Muscle of arm (tissue), 14 donors: ENCODE measurements around the gene OR2T2. TPM values are rescaled to one million over a fixed set of nuclear protein-coding genes. Genes with fewer than 3 reads are reported as not detected.
"Not testable (repeated sequence)": the region's sequence is repeated elsewhere in the genome, so short reads cannot be mapped to it uniquely, and the experiment has no call there.

ENCODE experiments used
- DNase-seq: peaks from one replicate; pipeline ENCODE4 v3.0.0-alpha.2; 2013
- long read RNA-seq, 11 donors: transcript quantifications; one replicate each; lab custom pipeline, GENCODE V29; 2026
- polyA plus RNA-seq, 12 donors: library from polyadenylated mRNA; unstranded; fragments of 120-200 nt; gene quantifications; one replicate each; pipeline ENCODE4 v1.2.1, GENCODE V29; 2013; ENCODE audit not compliant: insufficient read length in 12 of 12

Gene OR2T2, protein sequence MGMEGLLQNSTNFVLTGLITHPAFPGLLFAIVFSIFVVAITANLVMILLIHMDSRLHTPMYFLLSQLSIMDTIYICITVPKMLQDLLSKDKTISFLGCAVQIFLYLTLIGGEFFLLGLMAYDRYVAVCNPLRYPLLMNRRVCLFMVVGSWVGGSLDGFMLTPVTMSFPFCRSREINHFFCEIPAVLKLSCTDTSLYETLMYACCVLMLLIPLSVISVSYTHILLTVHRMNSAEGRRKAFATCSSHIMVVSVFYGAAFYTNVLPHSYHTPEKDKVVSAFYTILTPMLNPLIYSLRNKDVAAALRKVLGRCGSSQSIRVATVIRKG
- polyA plus RNA-seq, result not detected
- long read RNA-seq, donor 1, result 0 reads
- long read RNA-seq, donor 2, result 0 reads
- long read RNA-seq, donor 3, result 0 reads
- long read RNA-seq, donor 4, result 0 reads
- long read RNA-seq, donor 5, result 0 reads
- long read RNA-seq, donor 6, result 0 reads
- long read RNA-seq, donor 7, result 0 reads
- long read RNA-seq, donor 8, result 0 reads
- long read RNA-seq, donor 9, result 0 reads
- long read RNA-seq, donor 10, result 0 reads
- long read RNA-seq, donor 11, result 0 reads

DNA sequence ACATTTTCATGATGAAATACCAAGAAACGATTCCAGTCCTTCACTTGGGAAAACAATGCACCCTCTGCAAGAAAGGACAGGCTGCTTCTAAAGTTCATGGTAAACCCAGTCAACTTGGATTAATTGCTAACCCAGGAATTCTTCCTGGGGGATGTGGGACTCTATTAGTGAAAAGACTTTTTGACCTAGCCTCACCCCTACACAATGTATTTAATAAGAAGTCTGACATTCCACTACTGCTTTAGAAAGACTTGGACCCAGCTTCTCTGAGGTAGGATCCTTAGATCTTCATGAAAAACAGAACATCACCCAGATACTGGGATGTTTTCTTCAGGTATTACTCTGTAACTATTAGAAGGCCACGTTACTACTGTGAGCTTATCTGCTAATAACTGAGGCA lies at the start of gene OR2T2:
Gene OR2T2 (plus strand): TSS at position 239 of the 400 bp plus-strand sequence. CDS start 7,161 bp downstream, outside the sequence.
- not testable (repeated sequence) for DNase-seq

DNA sequence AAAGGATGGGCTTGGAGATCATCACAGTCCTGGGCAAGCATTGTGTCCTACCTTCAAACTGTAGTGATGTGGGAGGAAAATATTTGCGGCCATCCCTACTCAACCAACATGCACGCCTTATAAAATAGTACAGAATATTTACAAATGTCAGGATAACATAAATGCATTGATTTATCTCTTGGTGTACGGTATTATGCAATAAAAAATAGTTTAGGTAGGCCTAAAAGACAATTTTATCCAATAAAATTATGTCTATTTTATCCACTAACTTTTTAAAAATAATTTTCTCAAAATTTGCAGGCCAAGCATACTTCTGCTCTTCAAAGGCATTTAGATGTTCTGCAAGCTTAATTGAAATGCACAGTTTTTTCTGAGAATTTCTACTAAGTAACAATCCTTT lies 42.7 kb upstream of the OR2T2 start, which contains the start of gene OR2T1:
Gene OR2T1 (plus strand): TSS at position 301 of the 400 bp plus-strand sequence. CDS start 3,100 bp downstream, outside the sequence.
- DNase-seq, result no peak

DNA sequence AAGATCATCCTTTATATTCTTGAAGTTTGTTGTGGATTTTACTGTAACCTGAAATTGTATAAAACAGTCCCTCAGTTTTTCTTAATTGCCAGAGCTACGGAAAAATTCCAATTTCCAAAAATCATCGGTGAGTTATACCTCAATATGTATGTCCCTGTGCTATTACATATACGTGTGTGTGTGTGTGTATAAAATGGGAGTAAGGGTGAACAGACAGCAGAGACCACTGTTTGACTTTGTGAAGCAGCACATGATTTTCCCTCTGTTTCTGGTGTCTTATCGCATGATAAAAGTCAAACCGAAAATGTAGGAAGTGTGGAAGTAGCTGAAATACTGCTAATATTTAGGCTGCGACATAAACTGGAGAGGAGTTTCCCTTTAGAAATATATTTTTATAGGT lies 41.4 kb upstream of the OR2T2 start:
- peak; percentile 11 for DNase-seq

DNA sequence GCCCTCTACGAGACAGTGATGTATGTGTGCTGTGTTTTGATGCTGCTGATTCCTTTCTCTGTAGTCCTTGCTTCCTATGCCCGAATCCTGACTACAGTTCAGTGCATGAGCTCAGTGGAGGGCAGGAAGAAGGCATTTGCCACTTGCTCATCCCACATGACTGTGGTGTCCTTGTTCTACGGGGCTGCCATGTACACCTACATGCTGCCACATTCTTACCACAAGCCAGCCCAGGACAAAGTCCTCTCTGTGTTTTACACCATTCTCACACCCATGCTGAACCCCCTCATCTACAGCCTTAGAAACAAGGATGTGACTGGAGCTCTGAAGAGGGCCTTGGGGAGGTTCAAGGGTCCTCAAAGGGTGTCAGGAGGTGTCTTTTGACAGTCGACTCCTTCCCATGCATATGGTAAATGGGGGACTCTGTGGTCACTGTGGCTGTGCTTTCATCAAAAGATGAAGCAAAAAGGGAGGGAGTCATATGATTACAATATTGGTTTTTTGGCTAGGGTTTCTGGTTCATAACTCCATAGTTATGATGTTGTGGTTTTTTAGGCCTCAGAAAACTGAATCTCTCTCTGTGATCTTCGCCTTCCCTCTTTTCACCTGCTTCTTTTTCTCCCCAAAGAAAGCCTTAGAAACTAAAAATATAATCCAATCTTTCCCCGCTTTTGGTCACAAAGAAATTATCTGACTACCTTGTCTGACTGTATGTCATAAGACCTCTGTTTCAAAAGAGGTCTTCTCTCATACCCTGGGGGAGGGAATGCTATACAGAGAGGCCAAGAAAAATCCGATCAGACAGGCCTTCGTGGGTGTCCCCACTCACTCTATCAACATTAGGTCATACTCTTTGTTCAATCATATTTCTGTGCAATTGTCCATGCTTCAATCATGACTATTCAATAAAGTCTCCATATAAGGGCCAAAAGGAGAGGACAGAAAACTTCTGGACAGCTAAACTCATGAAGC lies 38.4 kb upstream of the OR2T2 start:
- DNase-seq, result no peak

DNA sequence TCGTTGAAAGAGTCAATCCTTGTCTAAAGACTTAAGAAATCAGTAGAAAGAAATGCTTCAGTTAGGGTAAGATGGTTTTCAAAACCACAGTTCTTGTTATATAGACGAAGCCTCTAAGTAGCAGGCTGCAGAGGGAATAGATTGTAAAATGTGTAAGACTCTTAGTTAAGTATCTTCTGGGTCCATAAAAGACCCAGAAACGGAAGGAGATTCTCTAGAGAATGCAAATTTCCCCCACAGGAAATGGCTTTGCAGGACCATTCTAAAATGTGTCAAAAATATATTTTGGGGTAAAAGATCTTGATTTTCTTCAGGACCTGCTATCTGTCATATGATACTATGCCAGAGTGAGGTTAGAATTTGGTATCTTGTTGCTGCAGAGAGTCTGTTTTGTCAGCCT lies 29.2 kb upstream of the OR2T2 start:
- DNase-seq, result no peak

DNA sequence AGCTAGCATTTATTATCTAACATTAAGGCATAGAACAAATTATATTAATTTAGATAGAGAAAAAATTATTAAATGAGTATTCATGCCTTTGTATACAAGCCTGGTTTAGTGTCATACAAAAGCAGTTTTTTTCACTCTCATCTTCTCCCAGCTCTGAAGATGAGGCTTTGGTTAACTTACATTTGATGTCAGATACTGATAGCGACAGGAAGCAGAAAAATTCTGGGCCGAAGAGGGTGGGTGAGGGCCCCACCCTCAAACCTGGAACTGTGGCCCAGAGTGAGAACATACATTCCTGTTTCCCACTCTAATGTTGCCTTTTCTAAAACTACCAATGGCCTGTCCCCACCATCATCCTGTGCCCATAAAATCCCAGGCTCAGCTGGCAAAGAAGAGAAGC lies 27.6 kb upstream of the OR2T2 start:
- no peak for DNase-seq

DNA sequence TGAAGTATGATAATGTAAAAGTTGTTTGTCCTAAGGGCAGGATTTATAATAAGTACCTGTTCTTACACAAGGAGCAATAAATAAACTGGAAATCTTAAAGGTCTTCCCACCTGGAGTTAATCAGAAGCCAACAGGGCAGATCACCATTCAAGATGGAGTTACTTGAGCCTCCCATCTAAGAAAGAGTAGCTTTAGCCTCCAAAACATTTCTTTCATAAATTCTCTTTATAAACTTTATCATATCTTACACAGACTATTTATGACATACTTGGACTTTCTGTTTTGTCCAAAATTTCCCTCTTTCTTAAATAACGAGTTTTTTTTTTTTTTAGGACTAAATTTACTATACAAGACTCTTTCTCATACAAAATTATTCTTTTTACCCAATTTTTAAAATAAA lies 24.1 kb upstream of the OR2T2 start:
- no peak for DNase-seq

DNA sequence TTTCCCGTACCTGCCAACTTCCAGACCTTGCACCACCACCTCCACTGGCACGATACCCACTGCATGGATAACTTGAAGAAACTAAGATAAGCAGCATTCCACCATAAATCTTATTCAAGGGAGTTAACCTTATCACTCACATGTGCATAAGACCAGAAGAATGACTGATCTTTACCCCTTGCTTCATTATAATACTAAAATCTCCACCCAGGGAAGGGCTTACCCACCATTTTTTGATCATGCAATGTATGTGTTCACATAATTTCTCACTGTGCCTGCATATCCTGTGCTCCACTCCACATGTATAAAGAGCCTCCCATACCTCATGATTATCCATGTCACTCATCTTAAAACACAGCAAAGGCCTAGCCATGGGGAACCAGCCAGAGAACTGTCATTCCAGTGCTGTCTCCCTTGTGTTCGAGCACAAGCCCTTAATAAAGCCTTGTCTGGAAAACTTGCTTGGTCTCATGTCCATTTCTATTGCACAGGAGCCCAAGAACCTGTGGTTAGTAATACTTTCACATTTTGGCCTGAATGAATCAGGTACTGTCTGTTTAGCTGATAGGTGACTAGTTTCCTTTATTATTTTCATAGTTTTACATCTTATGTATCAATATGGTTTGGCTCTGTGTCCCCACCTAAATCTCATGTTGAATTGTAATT lies 17.8 kb upstream of the OR2T2 start:
- DNase-seq, result not testable (repeated sequence)

DNA sequence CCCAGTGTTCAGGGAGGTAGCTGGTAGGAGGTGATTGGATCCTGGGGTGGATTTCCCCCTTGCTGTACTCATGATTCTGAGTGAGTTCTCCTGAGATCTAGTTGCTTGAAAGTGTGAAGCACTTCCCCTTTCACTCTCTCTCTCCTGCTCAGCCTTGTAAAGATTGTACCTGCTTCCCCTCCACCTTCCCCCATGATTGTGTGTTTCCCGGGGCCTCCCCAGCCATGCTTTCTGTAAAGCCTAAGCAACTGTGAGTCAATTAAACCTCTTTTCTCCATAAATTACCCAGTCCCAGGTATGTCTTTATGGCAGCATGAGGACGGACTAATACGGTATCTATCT lies 17.3 kb upstream of the OR2T2 start:
- not testable (repeated sequence) for DNase-seq

DNA sequence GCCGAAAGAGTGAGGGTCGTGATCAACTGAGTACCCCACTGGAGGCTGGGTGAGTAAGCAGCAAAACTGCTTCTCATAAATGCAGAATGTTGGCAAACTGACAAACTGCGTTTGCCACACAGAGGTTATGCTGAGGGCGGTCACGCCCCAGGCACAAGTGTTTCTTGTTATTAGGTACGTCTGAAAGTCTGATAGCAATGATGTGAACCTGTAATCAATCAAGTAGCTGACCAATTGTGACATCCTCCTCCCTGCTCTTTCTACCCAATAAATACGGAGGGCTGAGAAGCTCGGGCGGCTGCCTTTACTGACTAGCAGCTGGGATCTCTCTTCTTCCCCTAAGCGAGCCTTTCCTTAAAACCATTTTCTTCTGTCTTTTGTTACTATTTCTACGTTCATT lies 13.8 kb upstream of the OR2T2 start:
- DNase-seq, result not testable (repeated sequence)

DNA sequence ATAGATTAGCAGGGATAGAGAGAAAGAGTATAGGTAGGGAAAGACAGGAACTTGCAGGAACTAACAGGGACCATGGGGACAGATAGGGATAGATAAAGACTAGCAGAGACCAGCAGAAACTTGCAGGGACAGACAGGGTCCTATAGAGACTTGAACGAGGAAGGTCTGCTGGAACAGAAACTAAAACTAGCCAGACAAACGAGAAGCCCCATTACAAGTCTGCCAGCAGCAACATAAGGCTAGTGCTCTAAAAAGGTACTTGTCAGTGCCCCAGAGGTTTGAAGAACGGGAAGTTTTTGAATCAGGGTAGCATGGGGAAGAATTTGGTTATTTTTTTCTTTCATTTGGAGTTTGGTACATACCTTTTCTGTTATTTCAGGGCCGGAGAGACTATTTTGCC lies 13.2 kb upstream of the OR2T2 start:
- not testable (repeated sequence) for DNase-seq

DNA sequence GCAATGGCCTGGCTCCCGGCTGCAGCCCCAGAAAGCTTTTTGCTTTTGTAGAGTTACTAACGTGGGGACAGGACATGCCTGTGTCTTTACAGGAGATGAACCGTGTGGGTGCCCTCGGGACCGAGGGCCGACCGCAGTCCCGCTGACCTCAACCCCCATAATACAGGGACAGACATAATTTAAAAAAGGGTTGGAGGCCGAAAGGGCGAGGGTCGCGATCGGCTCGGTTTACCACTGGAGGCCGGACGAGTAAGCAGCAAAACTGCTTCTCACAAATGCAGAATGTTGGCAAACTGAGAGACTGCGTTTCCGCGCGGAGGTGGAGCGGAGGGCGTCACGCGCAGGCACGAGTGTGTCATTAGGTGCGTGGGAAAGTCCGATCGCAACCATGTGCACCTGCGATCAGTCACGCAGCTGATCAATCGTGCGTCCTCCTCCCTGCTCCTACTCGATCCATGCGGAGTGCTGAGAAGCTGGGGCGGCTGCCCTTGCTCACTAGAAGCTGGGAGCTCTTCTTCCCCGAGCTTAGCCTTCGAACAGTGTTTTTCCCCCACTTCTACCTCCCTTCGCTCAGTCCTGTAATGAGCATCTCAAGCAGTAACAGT lies 11.5 kb upstream of the OR2T2 start:
- DNase-seq, result not testable (repeated sequence)

DNA sequence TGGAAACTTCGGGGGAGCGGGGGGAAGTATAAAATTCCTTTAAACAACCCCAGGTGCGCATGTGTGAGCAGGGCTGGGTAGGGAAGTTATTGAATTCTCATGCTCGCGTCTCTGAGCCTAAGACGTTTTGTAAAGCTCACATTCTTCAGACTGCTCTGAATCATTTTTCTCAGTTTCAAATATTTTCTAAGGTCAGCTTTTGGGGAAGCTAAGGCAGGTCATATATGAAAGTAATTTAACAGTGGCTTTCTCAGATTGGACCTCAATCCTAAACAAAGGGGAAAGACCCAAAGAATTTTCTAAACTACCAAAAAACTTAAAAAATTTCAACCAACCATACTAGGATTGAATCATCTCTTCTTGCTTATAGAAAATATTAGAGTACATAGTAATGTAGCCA lies 10.5 kb upstream of the OR2T2 start:
- DNase-seq, result not testable (repeated sequence)

DNA sequence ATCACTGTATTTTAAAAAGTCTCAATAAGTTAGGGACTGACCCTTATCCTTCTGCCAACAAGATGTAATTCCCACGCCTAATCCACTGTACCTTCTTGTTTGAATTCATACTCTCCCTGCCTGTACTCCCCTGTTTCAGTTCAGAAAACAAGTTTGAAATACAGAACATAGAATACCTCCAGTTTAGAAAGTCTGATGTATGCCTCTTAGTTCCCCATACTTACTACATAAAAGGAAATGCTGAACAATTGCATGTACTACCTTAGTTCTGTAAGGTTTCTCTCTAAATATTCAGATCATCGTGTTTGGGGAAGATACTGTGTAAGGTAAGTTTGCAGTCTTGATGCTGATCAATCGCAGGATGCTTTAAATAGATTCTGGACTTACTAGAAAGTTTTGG lies 9.1 kb upstream of the OR2T2 start:
- DNase-seq, result not testable (repeated sequence)

DNA sequence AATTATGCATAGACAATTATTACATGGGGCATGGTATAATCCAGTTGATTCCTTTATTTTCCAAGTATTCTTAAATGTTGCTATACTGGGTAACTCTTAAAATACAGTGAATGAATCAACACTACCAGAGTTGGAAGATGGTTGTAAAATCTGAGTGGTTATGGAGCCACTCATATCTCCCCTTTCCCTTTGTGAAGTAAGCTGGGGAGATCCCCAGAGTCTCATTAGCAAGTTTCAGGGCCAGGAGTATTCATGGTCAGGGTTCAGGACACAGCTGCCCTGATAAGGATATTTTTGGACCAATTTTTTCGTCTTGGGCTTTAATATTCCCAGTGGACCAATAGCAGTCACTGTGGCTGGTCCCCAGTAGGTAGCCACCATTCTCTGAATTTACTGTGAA lies 6.8 kb upstream of the OR2T2 start:
- DNase-seq, result not testable (repeated sequence)

DNA sequence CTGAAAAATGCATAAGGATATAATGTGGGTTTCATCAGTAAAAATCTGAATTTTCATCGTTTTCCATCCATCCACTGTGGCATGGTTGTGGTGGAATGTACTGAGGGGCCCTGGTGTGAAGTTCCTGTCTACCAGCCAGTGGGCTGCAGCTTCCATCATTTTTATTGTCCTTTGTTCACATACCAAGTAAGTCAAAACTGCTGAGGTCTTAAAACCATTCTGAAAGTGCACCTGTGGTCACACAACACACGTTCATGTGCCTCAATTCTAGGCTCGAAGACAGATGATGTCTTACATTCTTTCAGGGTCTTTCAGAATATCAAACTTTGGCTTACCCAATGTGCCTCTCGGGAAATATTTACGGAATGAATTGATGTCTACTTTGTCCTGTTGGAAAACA lies 6.2 kb upstream of the OR2T2 start:
- not testable (repeated sequence) for DNase-seq

DNA sequence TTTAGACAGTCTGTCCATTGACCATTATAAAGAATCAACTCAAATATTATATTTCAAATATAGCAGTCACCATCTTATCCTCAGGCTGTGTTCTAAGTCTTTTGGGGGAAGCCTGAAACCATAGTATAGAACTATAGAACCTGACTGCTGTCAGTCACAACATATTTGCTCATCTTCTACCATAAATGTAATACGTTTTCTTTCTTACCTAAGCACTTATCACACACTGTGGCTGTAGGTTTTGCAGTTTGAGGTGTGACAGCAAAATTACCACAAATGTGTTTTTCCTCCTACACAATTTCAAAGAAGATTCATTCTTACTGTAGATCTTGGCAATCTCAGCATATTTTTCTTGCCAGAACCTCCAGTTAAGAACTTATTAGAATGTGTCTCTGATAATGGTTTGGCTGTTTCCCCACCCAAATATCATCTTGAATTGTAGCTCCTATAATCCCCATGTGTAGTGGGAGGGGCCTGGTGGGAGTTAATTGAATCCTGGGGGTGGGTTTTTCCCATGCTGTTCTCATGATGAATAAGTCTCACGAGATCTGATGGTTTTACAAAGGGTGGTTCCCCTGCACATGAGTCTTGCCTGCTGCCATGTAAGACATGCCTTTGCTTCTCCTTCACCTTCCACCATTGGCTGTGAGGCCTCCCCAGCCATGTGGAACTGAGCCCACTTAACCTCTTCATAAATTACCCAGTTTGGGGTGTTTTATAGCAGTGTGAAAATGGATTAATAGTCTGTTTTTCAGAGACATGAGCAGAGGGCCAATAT lies 2.7 kb upstream of the OR2T2 start:
- not testable (repeated sequence) for DNase-seq

DNA sequence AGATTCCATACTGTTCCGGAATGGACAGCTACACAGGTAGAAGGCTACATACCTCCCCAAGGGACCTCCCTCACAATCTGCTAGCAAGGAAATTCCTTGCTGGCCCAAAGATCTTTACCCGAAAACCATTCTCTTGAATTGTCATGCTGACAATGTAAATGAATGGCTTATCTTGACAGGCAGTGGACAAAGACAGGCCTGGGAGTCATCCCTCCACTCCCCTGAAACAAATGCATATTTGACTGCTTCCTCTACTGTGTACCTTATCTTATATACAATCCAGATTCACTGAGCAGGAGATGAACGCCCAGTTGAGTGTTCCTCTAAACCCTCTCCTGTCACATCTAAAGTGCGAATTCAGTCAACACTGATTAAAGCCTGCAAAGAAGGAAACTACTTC lies 834 bp upstream of the OR2T2 start:
- not testable (repeated sequence) for DNase-seq

DNA sequence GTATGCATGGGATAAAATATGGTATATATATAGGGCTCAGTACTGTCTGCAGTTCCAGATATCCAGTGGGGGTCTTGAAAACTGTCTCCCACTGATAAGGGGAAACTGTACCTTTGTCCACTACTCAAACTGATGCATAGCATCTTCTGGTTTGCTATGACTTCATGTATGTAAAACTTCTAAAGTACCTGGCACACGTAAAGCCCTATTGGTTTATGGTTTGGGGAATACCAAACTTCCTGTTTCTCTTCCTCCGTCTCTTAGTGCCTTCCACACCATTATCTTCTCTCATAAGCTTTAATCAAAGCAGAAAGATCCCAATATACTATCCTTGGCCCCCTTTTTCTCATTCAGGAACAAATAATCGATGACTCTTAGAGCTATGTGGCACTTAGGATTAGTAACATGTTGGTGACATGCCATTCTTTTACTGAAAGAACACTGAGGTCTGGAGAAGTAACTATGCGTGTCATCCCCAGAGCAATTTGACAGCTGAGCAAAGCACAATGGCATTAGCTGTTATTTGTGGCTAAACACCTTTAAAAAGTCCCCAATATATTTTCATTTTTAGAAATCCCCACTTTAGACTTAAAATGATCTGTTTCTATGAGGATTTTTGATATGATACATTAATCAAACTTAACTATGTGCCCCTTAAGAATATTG lies 3.1 kb downstream of the OR2T2 start:
- not testable (repeated sequence) for DNase-seq
